ENCODE data around the gene MERTK. TPM values are rescaled to one million over a fixed set of nuclear protein-coding genes. Genes with fewer than 3 reads are reported as not detected.

The MERTK gene
- total RNA-seq, 1 donor from 2014 or later, result 11.1 TPM

- intact Hi-C loops (cut with DNase I), result no loop called here
- no peak overlapping the region for H3K4me3 ChIP-seq
- H3K27me3 ChIP-seq, result no peaks in the 10 kb centered on the region
- H3K4me1 ChIP-seq, result no peaks in the 10 kb centered on the region
- no peak for DNase-seq (ENCODE audit: low spot score in 2 of 2)
- H3K36me3 ChIP-seq, result peaks cover 6 to 18% of the 10 kb centered on the region in 2 donors
- no peak overlapping the region for H3K27ac ChIP-seq
- no peaks in the 10 kb centered on the region for H3K9me3 ChIP-seq
- TF ChIP-seq CTCF (IDR thresholded peaks at IDR 0.05), result no peak
Observed at GRCh38 chr2:111936881-111937280, 38.5 kb downstream of the MERTK start.

GRCh38 chr2:111938392-111938791, 40.0 kb downstream of the MERTK start:
- Histone ChIP-seq H3K27me3 (no peaks in the 10 kb centered on the region), H3K4me1 (no peaks in the 10 kb centered on the region), H3K36me3 (peaks cover 3 to 6% of the 10 kb centered on the region in 2 donors), H3K27ac (no peak overlapping the region), H3K4me3 (no peak overlapping the region), H3K9me3 (no peaks in the 10 kb centered on the region)
- TF ChIP-seq CTCF (IDR thresholded peaks at IDR 0.05), result no peak
- DNase-seq (ENCODE audit: low spot score in 2 of 2), result no peak
- intact Hi-C loops (cut with DNase I), result no loop called here

- no peaks in the 10 kb centered on the region for H3K27me3 ChIP-seq
- H3K4me1 ChIP-seq, result peaks cover 1 to 4% of the 10 kb centered on the region in 2 donors
- no peaks in the 10 kb centered on the region for H3K9me3 ChIP-seq
- H3K27ac ChIP-seq, result no peak overlapping the region
- no peaks in the 10 kb centered on the region for H3K36me3 ChIP-seq
- no peak overlapping the region for H3K4me3 ChIP-seq
- intact Hi-C loops (cut with DNase I), result no loop called here
- no peak for DNase-seq (ENCODE audit: low spot score in 2 of 2)
- no peak for TF ChIP-seq CTCF (IDR thresholded peaks at IDR 0.05)
Observed at GRCh38 chr2:111940333-111941196, 42.2 kb downstream of the MERTK start.

GRCh38 chr2:111941531-111941930, 43.1 kb downstream of the MERTK start:
- H3K36me3 ChIP-seq, result no peaks in the 10 kb centered on the region
- peaks cover 6 to 12% of the 10 kb centered on the region in 2 donors for H3K4me1 ChIP-seq
- no peaks in the 10 kb centered on the region for H3K27me3 ChIP-seq
- no peak for TF ChIP-seq CTCF (IDR thresholded peaks at IDR 0.05)
- no peak overlapping the region for H3K27ac ChIP-seq
- DNase-seq (ENCODE audit: low spot score in 2 of 2), result no peak
- no peak overlapping the region for H3K4me3 ChIP-seq
- intact Hi-C loops (cut with DNase I), result no loop called here
- no peaks in the 10 kb centered on the region for H3K9me3 ChIP-seq

GRCh38 chr2:111944531-111945210, 46.3 kb downstream of the MERTK start:
- no peak overlapping the region for H3K4me3 ChIP-seq
- no peak for DNase-seq (ENCODE audit: low spot score in 2 of 2)
- TF ChIP-seq CTCF (IDR thresholded peaks at IDR 0.05), result no peak
- peaks cover 10 to 12% of the 10 kb centered on the region in 2 donors for H3K36me3 ChIP-seq
- peak overlapping the region in 1 of 2 donors; percentile 5 for H3K27ac ChIP-seq
- no peaks in the 10 kb centered on the region for H3K9me3 ChIP-seq
- H3K4me1 ChIP-seq, result peaks cover 16 to 21% of the 10 kb centered on the region in 2 donors
- intact Hi-C loops (cut with DNase I), result loop anchor here (5.0 kb wide), 1 partner anchor 108 kb away; no protein-coding TSS in a partner anchor
- no peaks in the 10 kb centered on the region for H3K27me3 ChIP-seq

All from ascending aorta (tissue), 2 donors.